ENCODE results near the gene FRMD4A. TPM values are rescaled to one million over a fixed set of nuclear protein-coding genes. Genes with fewer than 3 reads are reported as not detected.

The FRMD4A gene
- total RNA-seq, 4 donors from 2014 or later: 13.7 to 27.2 (median 19.6) TPM

DNA sequence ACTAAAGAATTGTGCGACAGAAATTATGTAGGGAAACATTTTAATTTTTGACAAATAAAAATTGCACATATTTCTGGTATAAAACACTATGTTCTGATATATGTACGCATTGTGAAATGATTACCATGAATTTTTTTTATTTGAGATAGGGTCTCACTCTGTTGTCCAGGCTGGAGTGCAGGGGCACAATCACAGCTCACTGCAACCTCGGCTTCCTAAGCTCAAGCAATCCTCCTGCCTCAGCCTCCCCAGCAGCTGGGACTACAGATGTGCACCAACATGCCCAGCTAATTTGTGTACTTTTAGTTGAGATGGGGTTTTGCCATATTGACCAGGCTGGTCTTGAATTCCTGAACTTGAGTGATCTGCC is 149.2 kb downstream of the FRMD4A start:
- Histone ChIP-seq H3K27ac (no peak overlapping the region), H3K4me1 (no peaks in the 10 kb centered on the region), H3K4me3 (no peak overlapping the region), H3K9me3 (no peaks in the 10 kb centered on the region), H3K36me3 (no peaks in the 10 kb centered on the region), H3K27me3 (peaks cover 16% of the 10 kb centered on the region)
- no peak for TF ChIP-seq POLR2A (IDR thresholded peaks at IDR 0.05)
- TF ChIP-seq, protein P1, sequence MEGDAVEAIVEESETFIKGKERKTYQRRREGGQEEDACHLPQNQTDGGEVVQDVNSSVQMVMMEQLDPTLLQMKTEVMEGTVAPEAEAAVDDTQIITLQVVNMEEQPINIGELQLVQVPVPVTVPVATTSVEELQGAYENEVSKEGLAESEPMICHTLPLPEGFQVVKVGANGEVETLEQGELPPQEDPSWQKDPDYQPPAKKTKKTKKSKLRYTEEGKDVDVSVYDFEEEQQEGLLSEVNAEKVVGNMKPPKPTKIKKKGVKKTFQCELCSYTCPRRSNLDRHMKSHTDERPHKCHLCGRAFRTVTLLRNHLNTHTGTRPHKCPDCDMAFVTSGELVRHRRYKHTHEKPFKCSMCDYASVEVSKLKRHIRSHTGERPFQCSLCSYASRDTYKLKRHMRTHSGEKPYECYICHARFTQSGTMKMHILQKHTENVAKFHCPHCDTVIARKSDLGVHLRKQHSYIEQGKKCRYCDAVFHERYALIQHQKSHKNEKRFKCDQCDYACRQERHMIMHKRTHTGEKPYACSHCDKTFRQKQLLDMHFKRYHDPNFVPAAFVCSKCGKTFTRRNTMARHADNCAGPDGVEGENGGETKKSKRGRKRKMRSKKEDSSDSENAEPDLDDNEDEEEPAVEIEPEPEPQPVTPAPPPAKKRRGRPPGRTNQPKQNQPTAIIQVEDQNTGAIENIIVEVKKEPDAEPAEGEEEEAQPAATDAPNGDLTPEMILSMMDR (IDR thresholded peaks at IDR 0.05): no peak
- TF ChIP-seq EP300 (IDR thresholded peaks at IDR 0.05): no peak
- TF ChIP-seq POLR2AphosphoS5 (IDR thresholded peaks at IDR 0.05): no peak
- ATAC-seq: no peak
- 79 to 84% methylated on average over 3 of the region's 3 CpGs for WGBS, 2 donors (ENCODE audit: low coverage in 1 of 2)

DNA sequence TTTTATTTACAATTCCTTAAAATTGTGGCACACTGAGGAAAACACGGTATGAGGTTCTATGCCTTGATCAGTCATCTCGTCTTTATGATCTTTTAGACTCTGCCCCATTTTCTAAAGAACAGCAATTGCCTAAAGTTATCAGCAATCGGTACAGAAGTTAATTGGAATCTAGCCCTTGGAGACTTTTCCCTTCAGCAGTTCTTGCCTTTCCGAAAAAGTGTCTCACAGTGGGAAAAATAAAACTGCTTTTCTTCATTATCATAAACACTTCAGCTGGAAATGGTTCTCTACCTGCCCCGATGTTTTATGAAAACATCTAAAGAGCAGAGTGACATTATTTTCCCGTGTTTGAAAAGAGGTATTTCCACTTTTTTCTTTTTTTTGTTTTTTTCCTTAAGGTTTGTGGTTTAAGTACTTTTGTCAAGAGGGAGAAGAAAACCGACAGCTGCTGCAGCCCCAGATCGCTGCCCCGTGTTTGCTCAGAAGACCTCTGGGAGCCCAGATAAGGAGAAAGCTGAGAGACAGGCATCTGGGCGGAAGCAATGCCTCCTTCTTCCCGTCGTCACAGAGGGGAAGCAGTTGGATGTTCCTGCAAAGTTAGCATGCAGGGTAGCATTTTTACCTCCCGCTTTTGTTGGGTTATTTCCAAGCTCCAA is 149.7 kb downstream of the FRMD4A start:
- Histone ChIP-seq H3K4me1 (no peaks in the 10 kb centered on the region), H3K4me3 (no peak overlapping the region), H3K9me3 (no peaks in the 10 kb centered on the region), H3K36me3 (no peaks in the 10 kb centered on the region), H3K27ac (no peak overlapping the region), H3K27me3 (peaks cover 16% of the 10 kb centered on the region)
- 36 to 56% methylated on average over 8 to 13 of the region's 13 CpGs for whole genome bisulfite sequencing, 2 donors (ENCODE audit: low coverage in 1 of 2)
- TF ChIP-seq EP300 (IDR thresholded peaks at IDR 0.05) (no peak), POLR2A (IDR thresholded peaks at IDR 0.05) (no peak), POLR2AphosphoS5 (IDR thresholded peaks at IDR 0.05) (no peak)
- TF ChIP-seq, protein P1 (IDR thresholded peaks at IDR 0.05): no peak
- no peak for ATAC-seq

DNA sequence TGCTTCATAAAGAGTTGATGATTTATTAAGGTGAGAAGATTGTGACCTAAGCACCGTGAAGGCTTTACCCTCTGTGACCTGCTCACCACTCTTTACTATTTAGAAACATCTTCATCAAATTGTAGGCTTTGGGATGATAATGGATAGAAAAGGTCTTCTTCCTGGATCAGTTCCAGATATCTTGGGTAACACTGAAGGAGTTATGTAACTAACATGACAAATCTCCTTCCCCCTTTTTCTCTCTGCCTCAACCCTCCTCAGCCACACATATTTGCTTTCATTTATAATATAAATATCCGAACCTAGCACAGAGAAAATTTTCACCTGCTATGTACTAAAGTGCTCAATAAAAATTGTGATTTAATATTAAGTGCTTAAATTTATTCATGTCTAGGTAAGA is 151.5 kb downstream of the FRMD4A start:
- WGBS, 2 donors (ENCODE audit: low coverage in 1 of 2): 18 to 35% methylated on average over 2 of the region's 2 CpGs
- no peak for ATAC-seq
- no peak overlapping the region for H3K4me3 ChIP-seq

DNA sequence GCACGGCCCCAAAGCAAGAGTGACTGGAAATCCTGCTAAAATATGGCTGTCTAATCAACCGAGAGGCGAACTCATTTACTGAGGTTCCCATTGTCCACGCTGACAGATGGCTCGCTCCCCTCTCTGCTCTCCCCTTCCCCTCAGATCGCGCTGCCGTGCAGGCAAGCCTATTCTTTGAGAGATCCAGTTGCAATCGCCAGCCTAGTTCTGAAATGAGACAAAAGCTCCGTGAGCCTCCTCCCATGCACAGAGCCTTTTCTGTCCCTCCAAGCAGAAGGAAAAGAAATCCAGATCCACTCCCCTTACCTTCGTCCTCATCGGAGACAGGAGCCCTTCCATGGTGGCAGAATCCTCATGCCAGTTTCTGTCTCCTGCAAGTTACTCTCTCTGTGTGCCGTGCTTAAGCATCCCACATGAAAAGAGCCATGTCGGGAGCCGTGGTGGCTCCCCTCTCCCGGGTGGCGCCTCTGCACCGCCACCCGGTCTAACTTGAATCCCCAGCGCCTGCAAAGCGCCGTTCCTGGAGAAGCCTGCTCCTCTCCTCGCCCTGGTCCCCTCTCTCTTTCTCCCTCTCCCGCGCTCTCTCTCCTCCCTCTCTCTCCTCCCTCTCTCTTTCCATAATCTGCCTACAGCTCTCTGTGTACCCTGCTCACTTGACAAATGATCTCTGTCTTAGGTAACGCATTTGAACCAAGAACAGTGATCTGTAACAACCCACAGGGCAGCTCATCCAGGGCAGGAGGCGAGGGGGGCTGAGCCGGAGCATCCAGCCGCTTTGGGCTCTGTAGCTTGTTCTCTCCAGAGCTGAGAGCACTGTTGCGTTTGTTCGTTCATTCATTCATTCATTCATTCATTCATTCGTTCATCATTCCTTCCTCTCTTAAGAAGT is 156.8 kb downstream of the FRMD4A start:
- Histone ChIP-seq H3K27me3 (no peaks in the 10 kb centered on the region), H3K4me3 (peak overlapping the region; percentile 38 to 52), H3K4me1 (peaks cover 0 to 20% (median 0%) of the 10 kb centered on the region in 3 donors), H3K27ac (peak overlapping the region in 3 of 4 donors; percentile 33 to 56 (median 38)), H3K36me3 (no peaks in the 10 kb centered on the region), H3K9me3 (no peaks in the 10 kb centered on the region)
- TF ChIP-seq, protein P1 (IDR thresholded peaks at IDR 0.05): peak in 1 of 4 experiments; percentile 21
- no peak for TF ChIP-seq POLR2AphosphoS5 (IDR thresholded peaks at IDR 0.05)
- ATAC-seq: peak; percentile 68
- 0 to 3% methylated on average over 12 to 21 of the region's 32 CpGs for WGBS, 2 donors (ENCODE audit: low coverage in 1 of 2)

More for the DNA sequence above, 151.5 kb downstream of the FRMD4A start:
- peaks cover 0 to 3% (median 0%) of the 10 kb centered on the region in 3 donors for H3K4me1 ChIP-seq
- no peaks in the 10 kb centered on the region for H3K9me3 ChIP-seq
- H3K27ac ChIP-seq: no peak overlapping the region
- H3K36me3 ChIP-seq: no peaks in the 10 kb centered on the region
- H3K27me3 ChIP-seq: peaks cover 16% of the 10 kb centered on the region
- TF ChIP-seq EP300 (IDR thresholded peaks at IDR 0.05) (no peak), POLR2A (IDR thresholded peaks at IDR 0.05) (no peak), POLR2AphosphoS5 (IDR thresholded peaks at IDR 0.05) (no peak)
- TF ChIP-seq, protein P1 (IDR thresholded peaks at IDR 0.05): no peak
